H9 (cell line): ENCODE measurements around the gene NOS1AP. TPM values are rescaled to one million over a fixed set of nuclear protein-coding genes. Genes with fewer than 3 reads are reported as not detected.

Source experiments
- DNase-seq: peaks from one replicate; pipeline ENCODE4 v3.0.0-alpha.2; 2017
- H2AFZ ChIP-seq: one replicate; pipeline ENCODE4 v1.6.1; 2013; ENCODE audit warnings: mild to moderate bottlenecking, low read length, control low read depth, moderate library complexity
- H2AK5ac ChIP-seq: 2 replicates; pipeline ENCODE4 v1.6.1; 2013; ENCODE audit warnings: low read length, control low read depth, mixed read lengths; ENCODE audit not compliant: insufficient read length
- H2BK120ac ChIP-seq: one replicate; pipeline ENCODE4 v1.6.1; 2013; ENCODE audit warnings: low read depth, mild to moderate bottlenecking, low read length, control low read depth, inconsistent platforms; ENCODE audit not compliant: poor library complexity, severe bottlenecking
- H2BK12ac ChIP-seq: 2 replicates; pipeline ENCODE4 v1.6.1; 2013; ENCODE audit warnings: low read length, control low read depth, mixed read lengths, low read depth; ENCODE audit not compliant: insufficient read length
- H2BK15ac ChIP-seq: 2 replicates; pipeline ENCODE4 v1.6.1; 2013; ENCODE audit warnings: low read depth, low read length, control low read depth
- H2BK20ac ChIP-seq: one replicate; pipeline ENCODE4 v1.6.1; 2013; ENCODE audit warnings: low read depth, mild to moderate bottlenecking, low read length, control low read depth, inconsistent platforms; ENCODE audit not compliant: poor library complexity, severe bottlenecking
- H2BK5ac ChIP-seq: 2 replicates; pipeline ENCODE4 v1.6.1; 2013; ENCODE audit warnings: low read length, control low read depth, mixed read lengths; ENCODE audit not compliant: insufficient read length
- H3K14ac ChIP-seq: 2 replicates; pipeline ENCODE4 v1.6.1; 2013; ENCODE audit warnings: low read length, control low read depth; ENCODE audit not compliant: insufficient read depth
- H3K18ac ChIP-seq: 2 replicates; pipeline ENCODE4 v1.6.1; 2013; ENCODE audit warnings: low read depth, mild to moderate bottlenecking, mixed read lengths, low read length, control low read depth; ENCODE audit not compliant: insufficient read length
- H3K23ac ChIP-seq: 2 replicates; pipeline ENCODE4 v1.6.1; 2013; ENCODE audit warnings: low read length, control low read depth, mixed read lengths, low read depth; ENCODE audit not compliant: insufficient read length
- H3K23me2 ChIP-seq: 2 replicates; pipeline ENCODE4 v1.6.1; 2013; ENCODE audit warnings: low read depth, mild to moderate bottlenecking, mixed read lengths, low read length, control low read depth; ENCODE audit not compliant: insufficient read length, poor library complexity, severe bottlenecking
- H3K27ac ChIP-seq: 2 replicates; pipeline ENCODE4 v1.5.1; 2013; ENCODE audit warnings: low read length, control low read depth, mixed read lengths, low read depth; ENCODE audit not compliant: insufficient read length
- H3K27me3 ChIP-seq: 2 replicates; pipeline ENCODE4 v1.6.1; 2013; ENCODE audit warnings: low read length, control low read depth, inconsistent platforms; ENCODE audit not compliant: insufficient read depth
- H3K4ac ChIP-seq: 2 replicates; pipeline ENCODE4 v1.6.1; 2013; ENCODE audit warnings: low read depth, mild to moderate bottlenecking, control low read depth, inconsistent platforms, low read length, moderate library complexity
- H3K4me1 ChIP-seq: 2 replicates; pipeline ENCODE4 v1.6.1; 2013; ENCODE audit warnings: low read length, control low read depth, inconsistent platforms; ENCODE audit not compliant: insufficient read depth
- H3K4me2 ChIP-seq: 2 replicates; pipeline ENCODE4 v1.6.1; 2013; ENCODE audit warnings: low read length, control low read depth, mixed read lengths; ENCODE audit not compliant: insufficient read length, insufficient read depth
- H3K56ac ChIP-seq: 2 replicates; pipeline ENCODE4 v1.6.1; 2013; ENCODE audit warnings: low read depth, mild to moderate bottlenecking, mixed read lengths, low read length, control low read depth; ENCODE audit not compliant: insufficient read length
- H3K79me1 ChIP-seq: 2 replicates; pipeline ENCODE4 v1.6.1; 2013; ENCODE audit warnings: low read depth, mild to moderate bottlenecking, moderate library complexity, low read length, control low read depth, inconsistent platforms; ENCODE audit not compliant: insufficient read depth, poor library complexity, severe bottlenecking
- H3K79me2 ChIP-seq: 2 replicates; pipeline ENCODE4 v1.6.1; 2013; ENCODE audit warnings: low read length, control low read depth, inconsistent platforms; ENCODE audit not compliant: insufficient read depth
- H3K9ac ChIP-seq: 2 replicates; pipeline ENCODE4 v1.6.1; 2013; ENCODE audit warnings: low read length, control low read depth, mixed read lengths; ENCODE audit not compliant: insufficient read length; ENCODE audit errors: extremely low read depth
- H3K9me3 ChIP-seq: one replicate; pipeline ENCODE4 v1.6.1; 2013; ENCODE audit warnings: low read depth, low read length, inconsistent platforms; ENCODE audit not compliant: control insufficient read depth
- H3T11ph ChIP-seq: one replicate; pipeline ENCODE4 v1.6.1; 2013; ENCODE audit warnings: mild to moderate bottlenecking, low read length, control low read depth, inconsistent platforms
- H4K20me1 ChIP-seq: one replicate; pipeline ENCODE4 v1.6.1; 2013; ENCODE audit not compliant: control insufficient read depth, insufficient read length, insufficient read depth
- H4K5ac ChIP-seq: 2 replicates; pipeline ENCODE4 v1.6.1; 2013; ENCODE audit warnings: low read depth, mild to moderate bottlenecking, mixed read lengths, low read length, control low read depth; ENCODE audit not compliant: insufficient read length
- H4K8ac ChIP-seq: replicated peaks from 2 replicates; pipeline ENCODE4 v1.6.1; 2013; ENCODE audit warnings: low read length, control low read depth, mixed read lengths, low read depth; ENCODE audit not compliant: insufficient read length
- H4K91ac ChIP-seq: 2 replicates; pipeline ENCODE4 v1.6.1; 2013; ENCODE audit warnings: low read depth, mild to moderate bottlenecking, moderate library complexity, mixed read lengths, low read length, control low read depth; ENCODE audit not compliant: insufficient read length
- H3K27ac Mint-ChIP-seq, 3 experiments: 2 replicates in 2 of 3; 3 replicates in 1 of 3; pipeline ENCODE4 v1.8.0; 2020 to 2021; ENCODE audit warnings: mixed read lengths in 3 of 3, mild to moderate bottlenecking in 1 of 3, moderate library complexity in 1 of 3
- H3K27me3 Mint-ChIP-seq: 2 replicates; pipeline ENCODE4 v1.8.0; 2021; ENCODE audit warnings: low read depth, mild to moderate bottlenecking, moderate library complexity, mixed read lengths
- H3K36me3 Mint-ChIP-seq, 3 experiments: 2 replicates in 2 of 3; 3 replicates in 1 of 3; pipeline ENCODE4 v1.8.0; 2020 to 2021; ENCODE audit warnings: low read depth in 3 of 3, mixed read lengths in 3 of 3; ENCODE audit not compliant: insufficient read depth in 1 of 3
- H3K4me1 Mint-ChIP-seq, 2 experiments: 2 replicates each; pipeline ENCODE4 v1.8.0; 2020; ENCODE audit warnings: mixed read lengths in 2 of 2
- H3K4me3 Mint-ChIP-seq, 2 experiments: 2 replicates in 1 of 2; 3 replicates in 1 of 2; pipeline ENCODE4 v1.8.0; 2020 to 2021; ENCODE audit warnings: mild to moderate bottlenecking in 2 of 2, mixed read lengths in 2 of 2, moderate library complexity in 1 of 2
- H3K9me3 Mint-ChIP-seq, 2 experiments: 2 replicates in 1 of 2; 3 replicates in 1 of 2; pipeline ENCODE4 v1.8.0; 2020; ENCODE audit warnings: mild to moderate bottlenecking in 2 of 2, mixed read lengths in 2 of 2, moderate library complexity in 1 of 2
- CTCF ChIP-seq: fragments of 200-600 bp; sonication (generic); conservative IDR thresholded peaks from 3 replicates; pipeline ENCODE4 v1.8.0; 2021; ENCODE audit warnings: antibody characterized with exemption, mild to moderate bottlenecking
- total RNA-seq: library from RNA; stranded (reverse); gene quantifications from 2 replicates; pipeline ENCODE4 v1.2.1, GENCODE V29; 2021

Gene NOS1AP
- total RNA-seq, 1 experiment from 2014 or later, result 8.4 TPM

- no peak for TF ChIP-seq CTCF
- no peak overlapping the region for H3K4ac ChIP-seq
- no peak overlapping the region for H3K56ac ChIP-seq
- H2BK12ac ChIP-seq, result no peak overlapping the region
- no peaks in the 10 kb centered on the region for H3K9me3 ChIP-seq
- no peak overlapping the region for H3T11ph ChIP-seq
- H3K27ac Mint-ChIP-seq, result no peak overlapping the region; a peak in 1 of 7 replicates
- H2BK120ac ChIP-seq, result no peak overlapping the region
- no peaks in the 10 kb centered on the region for H3K79me2 ChIP-seq
- no peak overlapping the region for H3K14ac ChIP-seq
- H3K27ac ChIP-seq, result no peak overlapping the region
- no peak overlapping the region for H2BK15ac ChIP-seq
- H2AK5ac ChIP-seq, result no peak overlapping the region
- no peak overlapping the region for H3K4me2 ChIP-seq
- no peaks in the 10 kb centered on the region for H3K36me3 Mint-ChIP-seq
- no peak overlapping the region for H3K9ac ChIP-seq
- no peak overlapping the region for H4K91ac ChIP-seq
- H3K4me1 ChIP-seq, result no peaks in the 10 kb centered on the region
- no peak overlapping the region for H3K4me3 Mint-ChIP-seq
- no peaks in the 10 kb centered on the region for H3K79me1 ChIP-seq
- H3K18ac ChIP-seq, result no peak overlapping the region
- no peaks in the 10 kb centered on the region for H3K27me3 ChIP-seq
- H3K23ac ChIP-seq, result no peak overlapping the region
- H3K4me1 Mint-ChIP-seq, result no peaks in the 10 kb centered on the region
- no peaks in the 10 kb centered on the region for H3K23me2 ChIP-seq
- no peak overlapping the region for H4K5ac ChIP-seq
- no peak overlapping the region for H4K8ac ChIP-seq
- no peaks in the 10 kb centered on the region for H3K9me3 Mint-ChIP-seq
- no peaks in the 10 kb centered on the region; the same call in 1 of the 2 replicates for H3K27me3 Mint-ChIP-seq
- H4K20me1 ChIP-seq, result no peaks in the 10 kb centered on the region
- no peak for DNase-seq
- H2BK5ac ChIP-seq, result no peak overlapping the region
- H2BK20ac ChIP-seq, result no peak overlapping the region
- H2AFZ ChIP-seq, result no peak overlapping the region
Measured at GRCh38 chr1:162326559-162326958, 257.1 kb downstream of the NOS1AP start.
